ENCODE results near the gene FAM131B.

- TF ChIP-seq CTCF (conservative IDR thresholded peaks at IDR 0.05; ENCODE audit: low read depth, low read length), result no peak
- TF ChIP-seq EZH2 (IDR thresholded peaks at IDR 0.05; ENCODE audit: low read length, unreplicated experiment), result no peak
Observed at GRCh38 chr7:143362131-143363015, at the start of gene FAM131B.

Measured in PC-3 (cell line).